ENCODE measurements around the gene TMCO4.

Gene TMCO4

DNA sequence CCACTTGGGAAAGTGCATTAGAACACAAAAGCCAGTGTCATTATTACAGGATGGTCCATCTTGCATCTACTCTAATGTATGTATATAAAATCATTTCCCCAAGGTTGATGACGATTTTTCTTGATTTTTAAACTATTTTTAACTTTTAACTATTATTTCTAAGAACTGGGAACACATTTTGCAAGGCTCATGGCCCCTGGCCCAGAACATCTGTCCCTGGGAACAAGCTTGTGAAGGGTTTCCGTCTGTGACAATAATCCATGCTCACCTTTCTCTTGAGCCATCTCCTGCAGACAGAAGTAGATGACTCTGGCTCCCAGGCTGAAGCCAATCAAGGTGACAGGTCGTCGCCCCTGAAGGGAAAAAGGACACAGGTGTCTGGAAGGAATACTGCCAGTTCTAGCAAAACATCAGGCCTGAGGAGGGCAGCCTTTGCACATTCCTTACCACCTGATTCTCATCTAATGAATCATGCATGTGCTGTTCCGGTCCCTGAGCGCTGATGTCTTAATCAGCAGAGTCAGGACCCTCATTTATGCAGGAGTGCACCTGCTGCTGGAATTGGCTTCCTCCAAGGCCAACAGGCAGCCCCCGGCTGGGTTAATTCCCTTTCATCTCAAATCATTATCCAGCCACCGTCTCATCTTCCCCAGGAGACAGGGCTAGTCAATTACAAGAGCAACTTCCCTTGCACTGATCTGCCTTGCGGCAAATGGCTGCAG, 62.5 kb downstream of the TMCO4 start:
- no peak for TF ChIP-seq ZNF274 (IDR thresholded peaks at IDR 0.05; ENCODE audit: low read depth, low read length)
- H3K4me3 ChIP-seq (ENCODE audit: low read length): no peak overlapping the region

DNA sequence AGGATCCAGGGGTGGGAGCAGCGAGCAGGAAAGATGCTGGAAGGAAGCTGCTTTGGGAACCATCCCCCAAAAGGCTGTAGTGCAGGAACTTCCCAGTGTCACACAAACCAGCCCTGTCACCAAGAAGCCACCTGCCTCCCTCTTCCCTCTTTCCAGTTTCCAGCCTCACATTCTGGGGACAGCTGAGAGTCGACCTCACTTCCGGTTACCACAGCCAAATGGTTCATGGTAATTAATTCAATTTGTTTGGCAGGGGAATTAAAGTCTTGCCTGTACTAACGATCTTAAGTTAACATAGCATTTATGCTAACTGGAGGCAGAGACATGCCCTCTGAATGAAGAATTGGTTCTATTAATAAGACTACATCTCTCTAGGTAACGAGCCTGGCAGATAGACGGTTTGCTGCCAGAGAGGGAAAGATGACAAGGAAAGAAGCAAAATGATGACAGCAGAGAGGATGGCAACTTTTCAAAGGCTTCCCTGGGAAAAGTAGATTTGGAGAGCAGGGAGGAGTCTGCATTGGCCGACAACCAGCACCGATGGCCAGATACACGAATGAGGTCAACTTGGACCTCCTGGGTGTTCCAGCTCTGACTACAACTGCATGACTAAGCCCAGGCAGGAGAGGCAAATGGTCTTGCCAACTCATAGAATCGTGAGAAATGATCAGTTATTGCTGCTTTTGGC, 64.1 kb downstream of the TMCO4 start:
- no peak overlapping the region for H3K4me3 ChIP-seq (ENCODE audit: low read length)
- no peak for TF ChIP-seq ZNF274 (IDR thresholded peaks at IDR 0.05; ENCODE audit: low read depth, low read length)

DNA sequence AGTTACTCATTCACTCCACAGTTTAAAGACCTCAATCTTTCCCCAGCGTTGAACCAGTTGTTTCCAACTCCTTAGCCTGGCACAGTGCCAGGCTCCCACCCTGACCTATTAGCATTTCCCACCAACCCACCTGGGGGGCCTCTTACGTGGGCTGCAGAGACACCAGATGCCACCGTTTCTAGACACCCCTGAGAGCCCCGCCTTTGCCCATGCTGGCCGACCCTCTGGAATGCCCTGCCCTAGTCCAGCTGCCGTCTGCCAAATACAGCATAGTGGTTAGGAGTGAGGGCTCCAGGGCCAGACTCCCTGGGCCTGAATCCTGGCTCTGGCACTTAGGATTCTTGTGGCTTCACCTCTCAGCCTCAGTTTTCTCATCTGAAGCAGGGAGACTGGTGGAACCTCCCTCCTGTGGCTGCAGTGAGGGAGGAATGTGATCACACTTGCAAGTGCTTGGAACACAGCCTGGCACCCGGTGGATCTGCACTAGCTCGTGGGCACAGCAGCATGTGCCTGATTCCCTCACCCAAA, 65.2 kb downstream of the TMCO4 start:
- no peak for TF ChIP-seq ZNF274 (IDR thresholded peaks at IDR 0.05; ENCODE audit: low read depth, low read length)

DNA sequence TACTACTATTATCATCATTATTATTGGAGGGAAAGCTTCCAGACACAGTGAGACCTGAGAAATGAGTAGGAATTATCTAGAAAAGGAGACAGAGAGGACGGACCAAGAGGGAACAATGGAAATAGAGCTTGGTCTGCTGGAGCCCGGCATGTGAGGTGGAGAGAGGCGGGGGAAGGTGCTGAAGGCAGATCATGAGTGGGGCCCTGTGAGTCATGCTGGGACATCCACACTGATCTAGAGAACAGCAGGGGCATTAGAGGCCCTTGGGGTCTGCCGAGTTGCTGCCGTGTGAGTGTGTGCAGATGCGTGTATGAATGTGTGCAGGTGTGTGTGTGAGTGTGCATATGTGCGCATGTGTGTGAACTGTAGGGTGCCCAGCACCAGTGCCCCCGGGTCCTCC, 65.7 kb downstream of the TMCO4 start:
- TF ChIP-seq ZNF274 (IDR thresholded peaks at IDR 0.05; ENCODE audit: low read depth, low read length): no peak

More for the DNA sequence above, 65.2 kb downstream of the TMCO4 start:
- H3K4me3 ChIP-seq (ENCODE audit: low read length): no peak overlapping the region

DNA sequence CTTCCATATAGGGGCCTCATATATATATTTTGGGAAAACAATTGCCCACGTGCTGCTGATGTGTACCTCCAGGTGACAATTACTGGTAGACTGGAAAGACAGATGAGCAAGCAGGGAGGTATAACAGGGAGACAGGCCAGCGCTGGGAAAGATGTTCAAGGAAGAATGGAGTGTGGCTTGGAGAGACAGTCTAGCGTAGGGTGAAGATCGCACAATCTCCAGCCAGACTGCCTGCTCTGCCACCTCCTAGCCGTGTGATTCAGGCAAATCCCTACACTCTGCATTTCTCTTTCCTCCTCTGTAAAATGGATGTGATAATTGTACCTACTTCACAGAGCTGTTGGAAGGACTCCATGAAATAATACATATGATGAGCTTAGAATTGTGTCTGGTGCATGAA, 66.1 kb downstream of the TMCO4 start:
- H3K4me3 ChIP-seq (ENCODE audit: low read length): no peak overlapping the region
- no peak for TF ChIP-seq ZNF274 (IDR thresholded peaks at IDR 0.05; ENCODE audit: low read depth, low read length)

More for the DNA sequence above, 65.7 kb downstream of the TMCO4 start:
- no peak overlapping the region for H3K4me3 ChIP-seq (ENCODE audit: low read length)

DNA sequence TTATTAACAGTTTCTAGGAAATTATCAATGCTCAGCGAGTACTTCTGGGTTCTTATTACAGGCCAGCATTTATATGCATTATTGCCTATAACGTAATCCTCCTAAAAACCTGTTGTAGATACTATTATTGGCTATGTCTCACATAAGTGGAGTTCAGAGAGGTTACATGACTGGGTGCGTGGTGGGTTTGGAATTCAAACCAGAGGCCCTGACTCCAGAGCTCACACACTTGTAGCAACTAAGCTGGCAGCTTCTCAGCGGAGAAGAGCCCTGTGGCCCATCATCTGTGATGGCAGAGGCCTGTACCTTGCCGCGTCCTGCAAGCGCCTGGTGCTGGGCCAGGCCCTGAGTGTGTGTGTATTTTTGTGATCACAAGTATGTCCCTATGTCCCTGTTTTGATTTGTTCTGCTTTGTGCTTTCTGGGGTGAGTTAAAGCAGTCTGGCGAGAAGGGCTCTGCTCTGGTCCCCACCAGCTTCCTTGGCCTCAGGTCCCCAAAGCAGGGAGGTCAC, 68.3 kb downstream of the TMCO4 start:
- no peak for TF ChIP-seq ZNF274 (IDR thresholded peaks at IDR 0.05; ENCODE audit: low read depth, low read length)
- H3K4me3 ChIP-seq (ENCODE audit: low read length): no peak overlapping the region

DNA sequence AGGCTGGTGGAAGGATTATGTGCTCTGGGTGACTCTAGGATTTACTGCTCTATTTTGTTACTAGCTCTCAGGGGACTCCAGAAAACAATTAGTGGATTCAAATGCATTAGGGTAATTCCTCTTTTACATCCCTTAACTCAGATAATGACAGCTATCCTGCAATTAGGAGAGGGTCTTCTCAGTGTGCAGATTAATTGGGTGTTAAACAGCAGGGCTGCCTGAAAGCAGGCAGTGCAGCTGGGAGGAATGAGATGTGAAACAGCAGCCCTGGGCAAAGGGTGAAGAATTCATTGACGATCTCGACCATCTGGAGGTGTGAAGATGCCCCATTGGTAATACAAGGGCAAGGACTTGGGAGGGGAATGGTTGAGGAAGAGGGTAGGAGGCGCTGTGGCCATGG, 68.9 kb downstream of the TMCO4 start:
- no peak for TF ChIP-seq ZNF274 (IDR thresholded peaks at IDR 0.05; ENCODE audit: low read depth, low read length)

DNA sequence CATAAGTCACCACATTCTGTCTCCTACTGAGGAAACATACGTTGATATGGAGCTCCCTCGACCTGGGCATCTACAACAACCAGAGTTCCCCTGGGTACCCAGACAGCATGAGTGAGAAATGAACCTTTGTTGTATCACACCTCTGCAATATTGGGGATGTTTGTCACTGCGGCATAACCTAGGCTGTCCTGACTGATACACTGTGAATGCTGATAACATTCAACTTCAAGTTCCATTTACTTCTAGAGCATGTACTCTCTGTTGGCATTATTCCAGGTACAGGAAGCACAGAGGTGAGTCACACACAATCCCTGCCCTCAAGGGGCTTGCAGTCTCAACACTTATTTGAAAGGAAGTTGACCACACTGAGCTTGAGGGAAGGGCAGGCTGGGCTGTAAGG, 69.5 kb downstream of the TMCO4 start:
- no peak for TF ChIP-seq ZNF274 (IDR thresholded peaks at IDR 0.05; ENCODE audit: low read depth, low read length)

More for the DNA sequence above, 68.9 kb downstream of the TMCO4 start:
- H3K4me3 ChIP-seq (ENCODE audit: low read length): no peak overlapping the region

DNA sequence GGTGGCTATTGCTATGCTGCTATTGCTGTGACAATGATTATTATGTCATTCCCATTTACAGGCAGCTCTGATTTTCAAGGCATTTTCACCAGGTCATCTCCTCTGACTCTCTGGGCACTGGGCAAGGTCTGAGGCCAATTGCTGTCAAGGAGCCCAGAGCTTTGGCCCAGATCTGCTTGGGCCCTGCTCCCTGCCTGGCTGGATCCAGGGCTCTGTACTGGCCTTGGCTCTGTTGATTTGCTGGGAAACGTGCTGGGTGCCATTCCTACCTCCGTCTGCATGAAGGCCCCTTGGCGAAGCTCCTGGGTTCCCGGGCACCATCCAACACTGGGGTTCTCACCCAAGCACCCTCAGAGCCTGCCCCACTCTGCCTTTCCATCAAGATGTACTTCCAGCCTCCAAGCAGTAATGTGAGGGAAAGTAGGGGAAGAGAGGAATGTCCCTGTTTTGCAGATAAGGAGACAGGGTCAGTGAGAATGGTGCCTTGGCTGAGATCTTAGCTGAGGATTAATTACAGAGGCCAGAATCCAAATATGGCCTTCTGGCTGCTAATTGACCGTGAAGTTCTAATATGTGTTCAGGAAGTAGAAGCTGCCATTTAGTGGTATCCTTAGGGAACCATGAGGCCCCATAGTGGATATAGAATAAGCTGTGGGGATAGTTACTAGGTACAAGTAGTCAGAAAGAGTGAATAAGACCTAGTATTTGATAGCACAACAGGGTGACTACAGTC, 71.1 kb downstream of the TMCO4 start:
- TF ChIP-seq ZNF274 (IDR thresholded peaks at IDR 0.05; ENCODE audit: low read depth, low read length): no peak
- H3K4me3 ChIP-seq (ENCODE audit: low read length): no peak overlapping the region

More for the DNA sequence above, 69.5 kb downstream of the TMCO4 start:
- no peak overlapping the region for H3K4me3 ChIP-seq (ENCODE audit: low read length)

DNA sequence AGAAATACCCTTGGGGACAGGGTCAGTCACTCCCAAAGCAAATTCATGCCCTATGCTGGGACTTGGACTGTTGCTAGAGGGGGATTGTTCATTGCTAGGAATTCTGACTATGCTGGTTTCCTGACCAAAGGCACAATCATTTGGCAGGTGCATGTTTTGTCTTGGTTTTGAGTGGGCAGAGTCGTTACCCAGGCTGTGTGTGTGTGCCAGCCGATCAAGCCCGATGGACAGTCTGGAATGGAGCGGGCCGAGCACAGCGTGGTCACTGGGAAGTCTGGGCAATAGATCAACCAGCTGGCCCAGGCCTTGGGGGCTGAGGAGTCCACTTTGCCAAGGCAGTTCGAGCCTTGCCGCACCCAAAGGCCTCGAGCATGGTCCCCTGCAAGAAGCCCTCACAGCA, 74.1 kb downstream of the TMCO4 start:
- no peak for TF ChIP-seq ZNF274 (IDR thresholded peaks at IDR 0.05; ENCODE audit: low read depth, low read length)
- H3K4me3 ChIP-seq (ENCODE audit: low read length): no peak overlapping the region

DNA sequence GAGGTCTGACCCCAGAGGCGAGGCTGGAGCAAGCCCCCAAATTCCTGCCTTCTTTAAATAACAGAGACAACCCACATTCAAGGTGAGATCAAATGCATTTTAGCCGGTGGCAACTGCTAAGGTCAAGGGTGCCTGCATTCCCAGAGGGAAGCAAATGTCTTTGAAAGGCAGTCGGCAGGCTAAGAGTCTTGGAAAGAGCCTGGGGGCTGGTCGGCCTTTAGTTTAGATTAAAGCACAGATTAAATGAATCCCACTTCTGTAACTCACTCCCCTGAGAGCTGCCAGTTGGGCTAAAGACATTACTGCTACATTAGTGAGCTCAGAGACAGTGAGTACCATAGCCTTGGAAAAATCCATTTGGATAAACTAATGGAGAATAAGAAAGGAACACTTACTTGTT, 75.8 kb downstream of the TMCO4 start:
- no peak overlapping the region for H3K4me3 ChIP-seq (ENCODE audit: low read length)
- TF ChIP-seq ZNF274 (IDR thresholded peaks at IDR 0.05; ENCODE audit: low read depth, low read length): no peak

DNA sequence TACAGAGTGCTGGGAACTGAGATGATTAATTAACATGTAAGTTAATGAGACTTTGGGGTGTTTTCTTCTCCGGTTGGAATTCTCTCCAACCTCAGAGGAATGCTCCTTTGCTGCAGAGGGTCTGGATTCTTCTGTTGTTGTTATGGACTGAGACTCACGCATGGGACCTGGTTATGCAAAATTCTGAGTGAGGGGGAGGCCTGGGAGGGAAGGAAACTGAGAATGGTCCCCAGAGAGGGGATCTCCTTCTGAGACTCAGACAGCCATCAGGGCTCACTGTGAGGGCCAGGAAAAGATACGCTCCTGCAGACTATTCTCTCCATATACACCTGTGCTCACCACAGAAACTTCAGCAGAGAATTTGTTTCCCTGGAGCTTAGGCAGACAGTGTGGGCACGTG, 78.7 kb downstream of the TMCO4 start:
- no peak for TF ChIP-seq ZNF274 (IDR thresholded peaks at IDR 0.05; ENCODE audit: low read depth, low read length)

DNA sequence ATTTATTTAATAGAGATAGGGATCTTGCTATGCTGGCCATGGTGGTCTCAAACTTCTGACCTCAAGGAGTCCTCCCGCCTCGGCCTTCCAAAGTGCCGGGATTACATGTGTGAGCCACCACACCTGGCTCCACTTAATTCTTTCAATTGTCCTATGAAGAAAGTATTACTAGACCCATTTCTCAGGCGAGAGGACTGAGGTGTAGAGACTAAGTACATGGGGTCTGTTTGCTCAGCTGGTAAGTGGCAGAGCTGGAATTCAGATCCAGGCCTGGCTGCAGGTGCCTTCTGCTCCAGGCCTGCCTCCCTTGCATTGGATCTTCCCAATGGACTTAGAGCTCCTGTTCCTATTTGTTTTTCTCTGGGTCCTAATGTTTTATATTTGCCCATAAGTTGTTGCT, 79.5 kb downstream of the TMCO4 start:
- H3K4me3 ChIP-seq (ENCODE audit: low read length): no peak overlapping the region
- no peak for TF ChIP-seq ZNF274 (IDR thresholded peaks at IDR 0.05; ENCODE audit: low read depth, low read length)

More for the DNA sequence above, 78.7 kb downstream of the TMCO4 start:
- H3K4me3 ChIP-seq (ENCODE audit: low read length): no peak overlapping the region

DNA sequence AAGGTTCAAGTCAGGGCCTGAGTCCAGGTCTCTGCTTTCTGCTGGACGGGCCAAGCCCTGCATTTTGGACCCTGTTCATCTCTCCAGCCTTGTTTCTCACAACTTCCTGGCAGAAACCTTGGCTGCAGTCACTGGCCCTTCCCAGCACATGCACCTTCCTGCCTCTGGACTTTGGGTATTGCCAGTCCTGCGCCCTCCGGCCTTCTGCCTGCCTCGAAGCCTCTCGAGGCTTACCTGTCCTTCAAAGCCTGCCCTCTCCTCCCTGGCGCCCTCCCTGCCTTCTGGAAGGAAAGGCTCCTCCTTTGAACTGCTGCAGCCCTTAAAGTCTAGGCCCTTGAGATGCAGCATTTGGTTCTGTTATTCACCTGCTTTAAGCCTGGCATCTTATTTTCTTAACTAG, 82.2 kb downstream of the TMCO4 start:
- H3K4me3 ChIP-seq (ENCODE audit: low read length): no peak overlapping the region
- TF ChIP-seq ZNF274 (IDR thresholded peaks at IDR 0.05; ENCODE audit: low read depth, low read length): no peak

Data from GM08714 (cell line).